Brain pericyte (primary cell): ENCODE data around the gene FAM222A.

ENCODE experiments used
- DNase-seq: peaks from one replicate; pipeline ENCODE4 v3.0.0-alpha.2; 2012; ENCODE audit warnings: low read depth, low spot score

FAM222A gene

DNA sequence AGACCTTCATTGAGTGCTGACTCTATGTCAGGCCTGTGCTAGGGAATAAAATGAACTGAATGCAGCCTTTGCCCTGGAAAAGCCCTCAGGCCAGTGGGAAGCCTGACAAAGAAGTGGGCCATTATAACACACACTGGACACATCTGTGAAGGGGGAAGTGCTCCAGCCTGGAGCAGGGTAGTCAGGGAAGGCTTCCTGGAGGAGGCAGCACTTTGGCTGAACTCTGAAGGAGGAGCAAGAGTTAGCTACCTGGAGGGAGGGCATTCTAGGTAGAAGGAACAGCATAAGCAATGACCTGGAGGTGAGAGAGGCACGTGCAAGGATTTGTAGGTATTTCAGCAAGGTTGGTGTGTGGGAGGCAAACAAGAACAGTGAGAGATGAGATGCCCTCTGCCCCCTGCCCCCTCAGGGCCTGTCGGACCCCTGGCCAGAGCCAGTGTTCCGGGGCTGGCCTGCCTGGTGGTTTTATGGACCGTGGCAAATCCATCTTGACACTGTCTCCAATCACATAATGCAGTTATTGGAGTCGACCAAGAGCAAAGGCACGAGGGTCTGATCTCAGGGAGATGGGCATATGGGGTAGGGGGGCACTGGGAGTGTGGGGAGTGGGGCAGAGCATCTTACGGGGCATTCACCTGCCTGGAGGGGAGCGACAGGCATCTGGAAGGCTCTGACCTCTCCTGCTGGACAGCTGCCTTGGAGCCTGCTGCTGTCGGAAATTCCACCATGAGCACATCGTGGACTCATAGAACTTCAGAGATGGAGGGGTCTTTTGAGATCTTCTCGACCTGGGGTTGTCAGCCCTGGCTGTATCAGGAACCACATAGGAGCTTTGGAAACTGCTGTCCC, 2.7 kb upstream of the FAM222A start:
- DNase-seq, result peak; percentile 24

DNA sequence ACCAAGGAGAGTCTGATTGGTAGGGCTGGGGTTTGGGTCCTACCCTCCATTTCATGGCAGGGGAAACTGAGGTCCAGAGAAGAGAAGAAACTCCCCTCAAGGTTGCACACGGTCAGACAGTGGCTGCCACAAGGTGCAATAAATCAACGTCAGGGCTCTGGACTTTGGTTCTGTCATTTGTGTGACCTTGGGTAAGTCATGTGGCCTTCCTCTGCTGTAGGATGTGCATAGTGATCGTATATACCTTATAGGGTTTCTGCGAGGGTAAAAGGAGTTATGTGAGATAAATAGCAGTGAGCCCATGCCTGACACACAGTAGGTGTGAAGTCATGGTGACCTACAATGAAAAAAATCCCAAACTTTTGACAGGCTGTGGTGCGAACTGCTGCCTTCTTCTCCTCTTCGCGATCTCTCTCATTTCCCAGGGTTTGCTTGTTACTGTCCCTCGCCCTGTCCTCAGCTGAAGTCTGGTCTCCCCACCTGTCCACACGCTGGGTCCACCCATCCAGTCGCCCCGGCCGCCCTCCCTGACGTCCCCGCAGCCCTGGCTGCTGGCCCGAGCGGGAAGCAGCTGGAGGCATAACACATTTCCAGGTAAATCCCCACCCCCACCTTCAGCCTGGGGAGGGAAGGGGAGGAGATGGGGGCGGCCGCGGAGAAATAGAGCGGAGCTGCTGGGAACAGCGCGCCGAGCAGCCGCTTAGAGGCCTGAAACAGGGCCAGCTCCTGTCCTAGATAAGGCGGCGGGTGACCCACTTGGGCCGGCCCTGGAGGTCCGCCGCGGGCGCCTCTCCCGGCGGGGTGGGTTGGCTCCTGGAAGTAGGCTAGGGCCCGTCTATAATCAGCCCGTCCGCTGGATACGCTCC, 1.8 kb upstream of the FAM222A start:
- DNase-seq, result no peak

DNA sequence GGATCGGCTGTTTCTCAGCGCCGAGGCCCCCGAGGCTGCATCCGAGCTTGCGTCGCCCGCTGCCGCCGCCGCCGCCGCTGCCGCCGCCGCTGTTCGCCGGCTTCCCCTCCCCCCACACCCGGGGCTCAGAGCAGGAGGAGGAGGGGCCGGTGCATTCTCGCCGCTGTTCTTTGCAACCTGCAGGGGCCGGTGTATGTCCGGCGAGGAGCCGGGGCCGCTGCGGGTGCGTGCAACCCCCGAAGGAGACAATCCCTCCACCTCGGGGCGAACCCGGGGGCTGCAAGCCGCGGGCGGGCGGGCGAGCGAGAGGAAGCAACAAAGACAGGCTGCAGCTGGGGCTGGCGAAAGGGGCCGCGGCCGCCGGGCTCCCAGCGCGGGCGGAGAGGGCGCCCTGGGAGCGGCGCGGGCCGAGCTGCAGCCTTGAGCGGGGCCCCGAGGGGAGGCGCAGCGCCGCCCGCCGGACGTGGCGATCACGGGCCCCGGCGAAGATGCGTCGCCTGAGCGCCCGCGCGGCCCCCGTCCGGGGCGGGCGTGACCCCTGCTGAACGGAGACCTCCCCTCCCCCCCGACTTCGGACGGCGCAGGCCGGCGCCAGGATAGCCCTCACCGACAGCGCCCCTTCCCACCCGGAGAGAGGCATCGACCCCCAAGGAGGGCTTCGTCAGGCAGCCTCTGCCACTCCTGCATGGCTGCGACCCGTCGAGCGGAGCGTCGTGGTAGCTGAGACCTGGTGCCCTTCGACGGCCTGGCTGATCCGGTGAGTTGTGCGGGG, 702 bp downstream of the FAM222A start:
- no peak for DNase-seq

DNA sequence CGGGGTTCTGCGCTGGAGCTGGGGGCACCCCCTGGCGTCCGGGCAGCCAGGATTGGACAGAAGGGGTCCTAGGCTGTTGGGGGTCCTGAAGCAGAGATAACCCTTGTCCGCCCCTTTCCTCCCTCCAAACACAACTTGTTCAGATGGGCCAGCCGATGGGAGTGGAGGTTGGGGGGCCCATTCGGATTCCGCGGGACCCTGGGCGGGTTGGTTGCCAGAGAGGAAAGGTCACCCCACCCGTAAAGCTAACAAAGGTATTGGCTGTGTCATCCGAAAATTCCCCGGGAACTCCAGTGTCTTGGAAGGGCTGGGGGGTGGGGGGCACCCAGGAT, 1.3 kb downstream of the FAM222A start:
- no peak for DNase-seq

DNA sequence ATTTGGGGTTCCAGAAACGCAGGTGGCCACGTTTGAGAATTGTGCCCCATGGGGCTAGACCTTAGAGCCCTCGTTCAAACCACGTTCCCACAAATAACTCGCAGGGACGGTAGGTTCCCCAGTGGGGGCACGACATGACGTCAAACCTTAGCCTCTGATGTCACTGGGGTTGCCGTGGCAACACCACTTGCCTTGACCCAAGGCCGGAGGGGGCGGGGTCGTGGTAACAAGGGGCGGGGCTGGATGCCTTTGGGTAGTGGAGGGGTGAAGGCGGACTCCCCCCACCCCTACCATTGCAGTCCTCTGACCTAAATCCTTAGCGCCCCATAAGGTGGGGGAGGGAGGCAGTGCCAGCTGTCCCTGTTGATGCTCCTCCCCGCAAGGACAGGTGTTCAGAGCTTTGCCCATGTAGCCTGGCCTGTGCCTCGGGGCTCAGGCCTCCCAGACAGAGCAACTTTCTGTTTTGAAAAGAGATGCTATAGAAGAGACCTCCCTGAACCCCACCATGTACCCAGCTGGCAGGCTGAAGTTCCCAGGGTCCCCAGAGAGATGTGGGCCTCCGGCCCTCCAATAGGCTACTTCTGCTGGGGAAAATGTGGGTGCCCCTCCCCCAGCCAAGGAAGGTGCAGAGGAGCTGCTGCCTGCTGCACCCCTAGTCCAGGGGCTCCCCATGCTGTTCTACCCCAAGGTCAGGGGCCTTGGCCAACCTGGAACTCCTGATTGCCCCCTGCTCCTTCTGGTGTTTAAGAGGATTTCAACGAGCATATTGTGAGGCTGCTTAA, 1.9 kb downstream of the FAM222A start:
- no peak for DNase-seq

DNA sequence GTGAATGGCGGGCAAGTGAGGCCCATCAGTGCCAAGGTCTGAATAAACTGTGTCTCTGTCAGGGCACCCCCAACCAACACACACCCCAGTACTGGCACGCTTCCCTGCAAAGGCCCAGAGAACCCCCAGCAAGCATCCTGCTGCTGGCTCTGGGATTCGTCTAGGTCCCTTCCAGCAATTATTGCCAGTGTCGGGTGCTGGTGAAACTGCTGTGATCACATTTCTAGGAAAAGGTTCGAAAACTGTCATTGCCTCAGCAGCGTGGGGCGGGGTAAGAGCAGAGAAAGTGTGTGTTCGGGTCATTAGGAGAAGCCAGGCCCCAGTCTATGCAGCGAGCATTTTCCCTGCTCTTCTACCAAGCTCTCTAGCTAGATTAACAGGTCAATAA, 2.5 kb downstream of the FAM222A start:
- DNase-seq, result no peak

DNA sequence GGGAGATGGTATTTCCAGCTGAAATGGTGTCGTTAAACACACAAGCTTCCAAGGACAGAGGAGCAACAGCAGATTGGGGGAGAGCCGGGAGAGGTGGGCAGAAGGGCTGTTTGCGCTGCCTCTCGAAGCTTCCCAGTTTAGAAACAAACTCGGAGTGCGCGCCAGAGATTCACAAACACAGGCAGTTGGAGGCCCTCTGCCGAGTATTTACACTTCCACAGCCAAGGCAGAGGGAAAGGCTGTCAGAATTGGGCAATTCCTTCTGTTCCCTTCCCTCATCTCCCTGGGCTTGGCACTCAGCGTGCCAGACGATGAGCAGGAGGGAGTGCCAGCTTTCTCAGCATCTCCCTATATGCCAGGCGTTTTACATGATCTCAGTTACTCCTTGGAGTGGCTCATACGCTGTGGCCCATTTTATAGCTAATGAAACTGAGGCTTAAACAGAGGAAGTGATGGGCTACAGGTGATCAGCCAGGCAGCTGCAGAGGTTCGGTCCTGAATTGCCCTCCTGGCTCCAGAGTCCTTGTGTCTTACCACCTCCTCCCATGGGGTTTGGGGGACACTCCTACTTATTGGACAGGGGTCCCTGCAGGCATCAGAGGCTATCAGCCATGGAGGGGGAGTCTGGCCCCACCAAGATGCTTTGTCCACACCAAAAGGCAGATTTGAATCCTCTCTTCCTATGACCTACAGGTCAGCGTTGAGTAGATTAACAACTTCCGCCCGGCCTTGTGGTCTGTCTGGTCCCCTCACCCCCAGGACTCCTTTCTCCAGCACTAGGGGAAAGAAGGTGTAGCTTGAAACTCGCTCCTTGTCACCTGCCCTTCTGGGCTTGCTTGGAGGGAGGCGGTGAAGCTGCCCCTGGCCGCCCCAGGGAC, 3.1 kb downstream of the FAM222A start:
- no peak for DNase-seq

DNA sequence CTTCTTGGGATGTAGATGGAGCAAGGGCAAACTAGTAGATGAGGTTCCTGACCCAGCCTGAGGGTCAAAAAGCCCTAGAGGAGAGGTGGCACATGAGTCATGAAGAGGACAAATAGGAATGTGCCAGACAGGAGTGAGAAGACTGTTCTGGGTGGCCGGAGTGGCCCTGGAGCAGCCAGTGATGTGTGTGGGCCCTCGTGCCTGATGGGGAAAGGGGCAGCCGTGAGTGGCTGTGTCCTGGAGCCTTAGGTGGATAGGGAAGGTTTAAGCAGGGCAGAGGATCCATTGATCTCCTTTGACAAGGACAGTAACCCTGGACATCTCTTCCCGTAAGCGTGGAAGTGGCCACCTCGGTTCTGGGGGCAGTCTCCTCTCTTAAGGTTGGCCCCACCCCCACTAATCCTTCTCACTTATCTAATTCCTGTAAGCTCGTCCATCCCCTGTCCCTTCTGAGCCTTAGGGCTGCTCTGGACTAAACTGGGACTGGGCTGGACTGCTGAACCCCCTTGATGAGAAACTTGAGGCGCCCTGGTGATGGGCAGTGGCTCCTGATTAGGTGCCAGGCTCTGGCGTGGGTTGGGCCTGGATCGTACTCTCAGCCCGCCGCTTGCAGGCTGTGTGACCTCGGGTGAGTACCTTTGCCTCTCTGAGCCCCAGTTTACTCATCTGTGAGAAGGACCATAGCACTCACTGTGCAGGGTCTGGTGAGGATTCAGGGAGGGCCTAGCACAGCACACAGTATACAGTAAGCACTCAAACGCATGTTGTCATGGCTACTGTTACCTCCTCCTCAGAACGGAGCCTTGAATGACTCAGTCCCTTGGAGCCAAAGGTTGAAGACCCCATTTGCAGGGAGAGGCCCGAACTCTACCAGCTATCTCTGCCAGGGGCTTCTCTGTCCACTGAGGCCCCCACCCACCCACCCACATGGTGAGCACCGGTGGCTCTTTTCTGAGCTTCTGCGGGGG, 4.0 kb downstream of the FAM222A start:
- no peak for DNase-seq

DNA sequence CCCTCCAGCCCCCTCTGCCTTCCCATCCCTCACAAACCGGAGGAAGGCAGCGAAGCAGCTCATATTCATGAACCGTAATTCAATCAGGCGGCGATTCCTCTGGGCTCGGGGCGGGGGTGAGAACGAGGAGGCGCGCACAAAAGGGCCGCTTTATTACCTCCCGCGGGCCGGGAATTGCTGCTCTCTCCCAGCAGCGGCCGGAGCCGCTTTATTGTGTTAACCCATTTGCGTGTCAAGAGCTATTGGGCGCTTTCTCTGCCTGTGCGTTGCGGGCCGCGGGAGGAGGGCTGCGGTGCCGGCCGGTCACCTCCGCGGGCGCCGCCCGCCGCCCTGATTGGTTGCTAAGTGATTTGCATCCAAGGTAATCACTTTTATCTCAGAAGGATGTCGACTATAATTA, 4.8 kb downstream of the FAM222A start:
- DNase-seq, result no peak

DNA sequence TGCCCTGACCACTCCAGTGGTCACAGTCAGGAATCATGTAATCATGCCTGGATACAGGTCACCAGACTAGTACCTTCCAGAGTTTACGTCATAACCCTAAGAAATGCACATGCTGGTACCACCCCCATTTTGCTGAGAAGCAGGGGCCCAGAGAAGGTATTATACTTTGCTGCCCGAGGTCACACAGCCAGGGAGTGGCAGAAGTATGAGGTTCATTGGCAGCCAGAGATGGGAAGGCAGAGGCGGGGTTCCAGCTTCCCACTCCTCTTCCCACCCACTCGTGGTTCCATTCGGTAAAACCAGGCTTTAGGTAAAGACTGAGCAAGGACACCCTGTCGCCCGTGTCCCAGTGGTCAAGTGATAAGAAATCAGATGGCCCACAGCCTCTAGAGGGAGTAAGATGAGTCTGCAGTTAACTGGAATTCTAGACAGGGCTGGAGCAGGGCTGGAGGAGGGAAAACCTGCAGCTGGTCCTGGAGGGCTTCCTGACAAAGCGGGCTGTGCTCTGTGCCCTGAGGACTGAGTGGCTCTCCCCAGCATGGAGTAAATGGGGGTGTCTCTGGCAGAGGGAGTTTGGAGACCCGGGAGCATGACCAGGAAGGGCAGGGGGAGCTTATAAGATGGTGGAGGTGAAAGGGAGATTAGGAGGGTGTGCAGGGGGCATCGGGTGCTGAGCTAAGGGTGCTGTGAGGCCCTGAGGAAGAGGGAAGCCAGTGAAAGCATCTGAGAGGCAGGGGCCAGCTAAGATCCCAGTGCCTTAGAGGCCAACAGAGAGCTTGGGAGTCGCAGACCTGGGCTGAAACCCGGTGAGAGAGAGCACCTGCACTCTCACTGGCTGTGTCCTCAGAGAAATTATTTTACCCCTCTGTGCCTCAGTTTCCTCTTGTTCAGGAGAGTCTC, 5.7 kb downstream of the FAM222A start:
- DNase-seq, result no peak

DNA sequence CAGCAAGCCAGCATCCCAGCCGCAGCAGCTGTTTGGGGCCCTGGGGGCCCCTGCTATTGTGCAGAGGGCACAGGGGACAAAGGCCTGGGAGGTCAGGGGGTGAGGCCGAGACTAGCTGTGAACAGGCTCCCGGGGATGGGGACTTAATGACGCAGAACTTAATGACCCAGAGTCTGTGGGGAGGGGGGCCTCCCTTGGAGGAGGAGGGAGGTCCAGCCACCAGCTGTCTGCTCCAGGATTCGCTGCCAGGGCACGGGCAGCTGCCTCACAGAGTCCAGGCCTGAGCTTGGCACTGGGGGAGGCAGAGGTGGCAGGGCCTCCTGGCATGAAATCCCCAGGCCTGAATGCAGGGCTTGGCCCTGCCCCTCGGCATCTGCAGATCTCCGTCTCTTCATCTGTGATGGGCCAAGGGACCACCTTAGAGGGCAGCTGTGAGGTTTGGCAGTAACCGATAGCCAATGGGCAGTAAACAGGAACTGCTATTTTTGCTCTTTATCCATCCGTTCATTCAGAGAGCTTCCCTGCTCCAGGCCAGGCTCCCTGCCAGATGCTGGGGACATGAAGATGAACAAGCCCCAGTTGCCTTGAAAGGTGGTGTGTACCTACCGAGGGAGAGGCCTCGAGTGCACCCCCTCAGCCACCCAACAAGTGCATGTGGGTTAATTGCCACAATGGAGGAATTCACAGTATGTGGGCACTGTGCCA, 6.7 kb downstream of the FAM222A start:
- DNase-seq, result no peak

DNA sequence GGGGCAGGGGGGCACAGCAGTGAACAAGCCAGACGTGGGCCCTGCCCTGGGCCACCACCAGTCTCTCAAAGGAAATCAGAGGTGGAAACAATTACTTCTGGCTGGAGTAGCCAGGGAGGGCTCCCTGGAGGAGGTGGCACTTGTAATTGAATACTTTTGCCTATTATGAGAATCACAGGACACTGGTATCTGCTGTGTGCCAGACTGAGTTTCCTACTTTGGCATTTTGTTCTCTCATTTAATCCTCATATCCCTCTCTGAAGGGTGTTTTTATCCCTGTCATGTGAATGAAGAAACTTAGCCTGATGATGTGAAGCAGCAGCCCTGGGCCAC, 7.2 kb downstream of the FAM222A start:
- no peak for DNase-seq

DNA sequence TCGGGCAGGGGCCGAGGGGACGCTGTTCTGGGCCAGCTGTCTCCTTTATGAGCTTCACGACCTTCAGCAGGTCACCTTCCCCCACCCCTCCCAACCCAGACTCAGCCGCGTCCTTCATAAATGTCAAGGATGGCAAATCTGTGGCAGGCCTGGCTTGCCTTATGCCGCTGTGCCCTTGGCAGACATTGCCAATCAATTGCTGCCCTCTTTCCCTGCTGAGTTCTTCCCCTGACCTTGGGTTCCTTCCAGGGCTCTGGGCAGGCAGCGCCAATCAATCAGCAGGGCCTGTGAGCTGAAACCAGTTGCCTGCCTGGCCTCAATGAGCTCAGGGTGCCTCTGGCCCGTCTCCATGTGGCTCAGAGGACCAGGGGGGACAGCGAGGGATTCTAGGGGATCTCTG, 7.7 kb downstream of the FAM222A start:
- no peak for DNase-seq

DNA sequence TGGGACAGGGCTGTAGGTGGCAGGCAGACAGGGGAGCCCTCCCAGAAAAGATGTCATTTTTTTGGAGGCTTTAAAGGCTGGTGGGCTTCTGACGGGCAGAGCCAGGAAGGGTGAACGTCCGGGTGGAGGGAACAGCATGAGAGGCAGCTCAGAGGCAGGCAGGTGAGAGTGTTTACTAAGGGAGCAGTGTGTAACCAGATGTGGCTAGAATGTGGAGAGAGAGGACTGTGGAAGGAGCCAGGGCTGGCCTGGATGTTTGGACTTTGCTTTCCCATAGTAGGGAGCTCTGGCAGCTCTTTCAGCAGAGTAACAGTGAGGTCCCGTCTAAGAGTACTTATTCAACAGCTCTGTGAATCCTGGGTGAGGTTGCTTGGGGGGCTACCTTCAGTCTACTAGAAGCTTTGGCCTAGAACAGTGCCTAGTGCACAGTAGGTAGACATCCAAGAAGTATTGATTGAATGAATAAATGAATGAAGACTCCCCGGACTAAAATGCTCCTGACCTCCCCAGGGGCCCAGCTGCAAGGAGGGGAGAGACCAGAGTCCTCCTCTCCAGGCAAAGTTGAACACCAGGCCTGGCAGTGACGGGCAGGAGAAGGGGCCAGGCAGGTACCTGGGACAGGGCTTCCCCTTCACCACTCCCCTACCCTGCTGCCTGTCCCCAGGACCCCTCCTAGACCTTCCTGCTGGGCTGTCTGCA, 8.5 kb downstream of the FAM222A start:
- no peak for DNase-seq

DNA sequence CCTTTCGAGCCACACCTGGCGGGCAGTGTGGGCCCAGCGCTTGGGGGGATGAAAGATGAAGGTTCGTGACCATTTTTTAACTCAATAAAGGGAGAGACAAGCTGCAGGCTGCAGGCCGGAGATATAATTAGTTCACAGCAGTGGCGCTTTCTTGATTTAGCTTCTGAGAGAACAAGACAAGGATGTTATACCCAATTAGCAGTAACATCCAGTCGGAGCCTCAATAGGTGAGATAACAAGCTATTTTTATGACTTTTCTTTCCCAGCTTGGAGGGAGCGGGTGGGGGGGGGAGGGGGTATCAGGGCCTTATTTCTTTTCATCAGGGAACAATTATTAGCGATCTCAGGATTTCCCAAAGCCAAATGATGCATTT, 9.1 kb downstream of the FAM222A start:
- DNase-seq, result no peak

DNA sequence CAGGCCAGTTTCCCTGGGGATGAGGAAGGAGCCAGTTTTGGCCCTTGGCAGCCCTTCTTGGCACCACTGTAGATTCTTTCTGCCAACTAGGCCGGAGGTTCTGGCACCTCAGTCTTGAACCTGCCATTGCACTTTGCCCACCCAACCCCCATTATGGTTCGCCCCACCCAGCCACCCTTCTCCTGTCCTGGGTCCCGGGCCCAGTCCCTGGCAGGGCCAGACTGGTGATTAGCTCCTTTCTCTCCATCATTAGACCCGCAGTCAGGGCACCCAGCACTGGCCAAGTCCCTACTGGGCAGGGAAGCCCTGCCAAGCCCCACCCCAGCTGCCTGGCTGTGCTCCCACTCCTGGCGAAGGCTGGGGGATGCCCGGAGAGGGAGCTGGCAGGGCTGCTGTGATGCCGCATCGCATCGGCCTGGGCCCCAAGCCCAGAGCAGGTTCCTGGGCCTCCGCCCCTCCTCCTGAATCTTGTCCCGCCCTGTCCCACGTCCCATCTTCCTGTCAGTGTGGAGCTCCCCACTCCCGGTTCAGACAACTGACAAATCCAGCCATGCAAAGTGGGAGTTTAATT, 9.8 kb downstream of the FAM222A start:
- no peak for DNase-seq
